Liver (tissue), 3 donors: Measurements from ENCODE around the gene DCHS2.

Source experiments
- TAF1 ChIP-seq: conservative IDR thresholded peaks from 2 replicates; pipeline ENCODE4 v1.6.1; 2016; ENCODE audit warnings: antibody characterized with exemption, mild to moderate bottlenecking
- YY1 ChIP-seq: IDR thresholded peaks from 2 replicates; pipeline ENCODE4 v1.6.1; 2016; ENCODE audit warnings: antibody characterized with exemption, mild to moderate bottlenecking
- TF ChIP-seq, protein P1 (sequence below): fragments of 150-350 bp; IDR thresholded peaks from 2 replicates; pipeline ENCODE4 v1.5.1; 2017; ENCODE audit warnings: improper control_type of control experiment, low read depth, low read length; ENCODE audit not compliant: missing input control
- TF ChIP-seq, protein P2 (sequence below): IDR thresholded peaks from 2 replicates; pipeline ENCODE4 v1.6.1; 2016; ENCODE audit warnings: antibody characterized with exemption
- TF ChIP-seq, protein P3 (sequence below): IDR thresholded peaks from 2 replicates; pipeline ENCODE4 v1.6.1; 2016; ENCODE audit warnings: antibody characterized with exemption, mild to moderate bottlenecking
- donor health status: healthy.
- donor health status: healthy.

DNA sequence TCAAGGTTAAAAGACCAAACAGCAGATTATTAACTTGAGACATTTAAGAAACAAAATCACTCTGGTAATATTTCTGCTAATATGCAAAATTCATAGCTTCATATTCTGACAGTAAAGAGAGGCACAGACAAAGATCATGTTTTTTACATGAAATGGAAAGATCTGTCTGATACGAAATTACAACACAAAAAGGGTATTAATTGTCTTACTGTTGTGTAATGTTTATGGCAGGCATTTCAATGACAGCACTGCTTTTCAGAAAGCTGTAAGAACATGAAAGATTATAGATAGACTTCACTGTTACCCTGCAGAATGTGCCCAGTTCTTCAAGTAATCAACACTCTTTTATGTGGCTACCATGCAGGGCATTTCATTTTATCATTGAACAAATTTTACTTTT lies 15.4 kb downstream of the DCHS2 start:
- TF ChIP-seq, protein P1, sequence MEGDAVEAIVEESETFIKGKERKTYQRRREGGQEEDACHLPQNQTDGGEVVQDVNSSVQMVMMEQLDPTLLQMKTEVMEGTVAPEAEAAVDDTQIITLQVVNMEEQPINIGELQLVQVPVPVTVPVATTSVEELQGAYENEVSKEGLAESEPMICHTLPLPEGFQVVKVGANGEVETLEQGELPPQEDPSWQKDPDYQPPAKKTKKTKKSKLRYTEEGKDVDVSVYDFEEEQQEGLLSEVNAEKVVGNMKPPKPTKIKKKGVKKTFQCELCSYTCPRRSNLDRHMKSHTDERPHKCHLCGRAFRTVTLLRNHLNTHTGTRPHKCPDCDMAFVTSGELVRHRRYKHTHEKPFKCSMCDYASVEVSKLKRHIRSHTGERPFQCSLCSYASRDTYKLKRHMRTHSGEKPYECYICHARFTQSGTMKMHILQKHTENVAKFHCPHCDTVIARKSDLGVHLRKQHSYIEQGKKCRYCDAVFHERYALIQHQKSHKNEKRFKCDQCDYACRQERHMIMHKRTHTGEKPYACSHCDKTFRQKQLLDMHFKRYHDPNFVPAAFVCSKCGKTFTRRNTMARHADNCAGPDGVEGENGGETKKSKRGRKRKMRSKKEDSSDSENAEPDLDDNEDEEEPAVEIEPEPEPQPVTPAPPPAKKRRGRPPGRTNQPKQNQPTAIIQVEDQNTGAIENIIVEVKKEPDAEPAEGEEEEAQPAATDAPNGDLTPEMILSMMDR = no peak
- TF ChIP-seq, protein P2, sequence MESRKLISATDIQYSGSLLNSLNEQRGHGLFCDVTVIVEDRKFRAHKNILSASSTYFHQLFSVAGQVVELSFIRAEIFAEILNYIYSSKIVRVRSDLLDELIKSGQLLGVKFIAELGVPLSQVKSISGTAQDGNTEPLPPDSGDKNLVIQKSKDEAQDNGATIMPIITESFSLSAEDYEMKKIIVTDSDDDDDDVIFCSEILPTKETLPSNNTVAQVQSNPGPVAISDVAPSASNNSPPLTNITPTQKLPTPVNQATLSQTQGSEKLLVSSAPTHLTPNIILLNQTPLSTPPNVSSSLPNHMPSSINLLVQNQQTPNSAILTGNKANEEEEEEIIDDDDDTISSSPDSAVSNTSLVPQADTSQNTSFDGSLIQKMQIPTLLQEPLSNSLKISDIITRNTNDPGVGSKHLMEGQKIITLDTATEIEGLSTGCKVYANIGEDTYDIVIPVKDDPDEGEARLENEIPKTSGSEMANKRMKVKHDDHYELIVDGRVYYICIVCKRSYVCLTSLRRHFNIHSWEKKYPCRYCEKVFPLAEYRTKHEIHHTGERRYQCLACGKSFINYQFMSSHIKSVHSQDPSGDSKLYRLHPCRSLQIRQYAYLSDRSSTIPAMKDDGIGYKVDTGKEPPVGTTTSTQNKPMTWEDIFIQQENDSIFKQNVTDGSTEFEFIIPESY = no peak
- TF ChIP-seq YY1 (no peak), TAF1 (no peak)
- TF ChIP-seq, protein P3, sequence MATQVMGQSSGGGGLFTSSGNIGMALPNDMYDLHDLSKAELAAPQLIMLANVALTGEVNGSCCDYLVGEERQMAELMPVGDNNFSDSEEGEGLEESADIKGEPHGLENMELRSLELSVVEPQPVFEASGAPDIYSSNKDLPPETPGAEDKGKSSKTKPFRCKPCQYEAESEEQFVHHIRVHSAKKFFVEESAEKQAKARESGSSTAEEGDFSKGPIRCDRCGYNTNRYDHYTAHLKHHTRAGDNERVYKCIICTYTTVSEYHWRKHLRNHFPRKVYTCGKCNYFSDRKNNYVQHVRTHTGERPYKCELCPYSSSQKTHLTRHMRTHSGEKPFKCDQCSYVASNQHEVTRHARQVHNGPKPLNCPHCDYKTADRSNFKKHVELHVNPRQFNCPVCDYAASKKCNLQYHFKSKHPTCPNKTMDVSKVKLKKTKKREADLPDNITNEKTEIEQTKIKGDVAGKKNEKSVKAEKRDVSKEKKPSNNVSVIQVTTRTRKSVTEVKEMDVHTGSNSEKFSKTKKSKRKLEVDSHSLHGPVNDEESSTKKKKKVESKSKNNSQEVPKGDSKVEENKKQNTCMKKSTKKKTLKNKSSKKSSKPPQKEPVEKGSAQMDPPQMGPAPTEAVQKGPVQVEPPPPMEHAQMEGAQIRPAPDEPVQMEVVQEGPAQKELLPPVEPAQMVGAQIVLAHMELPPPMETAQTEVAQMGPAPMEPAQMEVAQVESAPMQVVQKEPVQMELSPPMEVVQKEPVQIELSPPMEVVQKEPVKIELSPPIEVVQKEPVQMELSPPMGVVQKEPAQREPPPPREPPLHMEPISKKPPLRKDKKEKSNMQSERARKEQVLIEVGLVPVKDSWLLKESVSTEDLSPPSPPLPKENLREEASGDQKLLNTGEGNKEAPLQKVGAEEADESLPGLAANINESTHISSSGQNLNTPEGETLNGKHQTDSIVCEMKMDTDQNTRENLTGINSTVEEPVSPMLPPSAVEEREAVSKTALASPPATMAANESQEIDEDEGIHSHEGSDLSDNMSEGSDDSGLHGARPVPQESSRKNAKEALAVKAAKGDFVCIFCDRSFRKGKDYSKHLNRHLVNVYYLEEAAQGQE = no peak
